ENCODE measurements around the gene TARS3. TPM values are rescaled to one million over a fixed set of nuclear protein-coding genes. Genes with fewer than 3 reads are reported as not detected.

The TARS3 gene
- total RNA-seq, 1 experiment from 2014 or later, result 14.1 TPM

DNA sequence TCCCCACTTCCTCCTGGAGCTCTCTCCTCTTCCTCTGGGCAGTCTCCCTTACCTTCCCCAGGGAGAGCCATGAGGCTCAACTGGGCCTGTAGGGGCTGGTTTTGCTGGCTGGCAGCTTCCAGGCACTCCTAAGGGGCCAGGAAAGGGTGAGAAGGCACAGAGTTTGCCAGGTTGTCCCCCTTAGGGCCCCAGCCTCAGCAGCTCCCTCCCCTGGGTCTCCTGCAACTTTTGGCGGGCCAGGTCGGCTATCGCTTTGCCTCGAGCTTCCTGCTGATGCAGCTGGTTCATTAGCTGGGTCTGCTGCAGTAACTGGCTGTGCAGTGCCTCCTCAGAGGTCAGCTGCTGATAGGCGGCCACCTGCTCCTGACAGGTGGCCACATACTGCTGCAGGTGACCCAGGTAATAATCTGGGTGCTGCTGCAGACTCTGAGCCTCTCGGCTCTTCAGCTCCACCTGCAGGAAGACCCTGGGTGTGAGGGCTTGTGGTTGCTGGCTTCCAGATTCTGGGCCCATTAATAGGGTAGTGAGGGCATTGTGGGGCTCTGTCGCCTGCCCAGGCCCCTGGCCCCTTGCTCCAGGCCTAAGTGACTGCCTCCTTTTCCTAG is 49.3 kb upstream of the TARS3 start:
- H3K14ac ChIP-seq (ENCODE audit: insufficient read depth, low read length), result no peak overlapping the region
- no peak overlapping the region for H3T11ph ChIP-seq (ENCODE audit: low read length)
- no peak overlapping the region for H3K56ac ChIP-seq (ENCODE audit: insufficient read length, low read depth, low read length)
- H3K4me1 Mint-ChIP-seq, result peaks cover 0 to 2% of the 10 kb centered on the region in 2 experiments; a peak in 1 of 4 replicates
- peaks cover 2% of the 10 kb centered on the region; the same call in 1 of the 2 replicates for H3K27me3 ChIP-seq (ENCODE audit: insufficient read depth, low read length)
- H3K79me1 ChIP-seq (ENCODE audit: insufficient read depth, low read depth, low read length, poor library complexity, severe bottlenecking), result no peaks in the 10 kb centered on the region
- no peak overlapping the region for H2BK5ac ChIP-seq (ENCODE audit: insufficient read length, low read length)
- WGBS (ENCODE audit: extremely low coverage, insufficient read length, low lambda C conversion rate), result no CpG with 5 or more reads among the region's 7 CpGs
- H3K9ac ChIP-seq (ENCODE audit: extremely low read depth, insufficient read length, low read length), result no peak overlapping the region
- H3K27ac Mint-ChIP-seq, result no peak overlapping the region
- H3K27me3 Mint-ChIP-seq (ENCODE audit: low read depth), result peaks cover 15% of the 10 kb centered on the region
- H2AK5ac ChIP-seq (ENCODE audit: insufficient read length, low read length), result no peak overlapping the region
- no peak overlapping the region for H3K18ac ChIP-seq (ENCODE audit: insufficient read length, low read depth, low read length)
- H2BK15ac ChIP-seq (ENCODE audit: low read depth, low read length), result no peak overlapping the region
- no peak overlapping the region for H3K4me2 ChIP-seq (ENCODE audit: insufficient read depth, insufficient read length, low read length)
- no peaks in the 10 kb centered on the region for H3K36me3 Mint-ChIP-seq (ENCODE audit: insufficient read depth in 1 of 3, low read depth in 3 of 3)
- no peak overlapping the region for H2BK20ac ChIP-seq (ENCODE audit: low read depth, low read length, poor library complexity, severe bottlenecking)
- H3K4ac ChIP-seq (ENCODE audit: low read depth, low read length), result no peak overlapping the region
- no peak overlapping the region for H3K23ac ChIP-seq (ENCODE audit: insufficient read length, low read depth, low read length)
- peaks cover 0 to 3% of the 10 kb centered on the region in 2 experiments; a peak in 2 of 5 replicates for H3K9me3 Mint-ChIP-seq
- H2BK120ac ChIP-seq (ENCODE audit: low read depth, low read length, poor library complexity, severe bottlenecking), result no peak overlapping the region
- H3K9me3 ChIP-seq (ENCODE audit: control insufficient read depth, low read depth, low read length), result no peaks in the 10 kb centered on the region
- no peaks in the 10 kb centered on the region for H3K4me1 ChIP-seq (ENCODE audit: insufficient read depth, low read length)
- no peak overlapping the region for H4K5ac ChIP-seq (ENCODE audit: insufficient read length, low read depth, low read length)
- no peaks in the 10 kb centered on the region; the same call in 1 of the 2 replicates for H3K79me2 ChIP-seq (ENCODE audit: insufficient read depth, low read length)
- H2AFZ ChIP-seq (ENCODE audit: low read length), result no peak overlapping the region
- H3K23me2 ChIP-seq (ENCODE audit: insufficient read length, low read depth, low read length, poor library complexity, severe bottlenecking), result no peaks in the 10 kb centered on the region
- no peak overlapping the region for H4K91ac ChIP-seq (ENCODE audit: insufficient read length, low read depth, low read length)
- peak; percentile 67 for TF ChIP-seq CTCF (conservative IDR thresholded peaks at IDR 0.05)
- H2BK12ac ChIP-seq (ENCODE audit: insufficient read length, low read depth, low read length), result no peak overlapping the region
- H4K8ac ChIP-seq (replicated peaks; ENCODE audit: insufficient read length, low read depth, low read length), result no peak overlapping the region
- no peak overlapping the region for H3K27ac ChIP-seq (ENCODE audit: insufficient read length, low read depth, low read length)
- no peaks in the 10 kb centered on the region for H4K20me1 ChIP-seq (ENCODE audit: control insufficient read depth, insufficient read depth, insufficient read length)
- peak; percentile 75 for DNase-seq
- H3K4me3 Mint-ChIP-seq, result no peak overlapping the region
